Lower lobe of right lung (tissue), 2 donors: ENCODE results near the gene SAAL1. TPM values are rescaled to one million over a fixed set of nuclear protein-coding genes. Genes with fewer than 3 reads are reported as not detected.

ENCODE experiments used
- ATAC-seq, 2 donors: fragments of 200-7000 bp; cut with Tn5 transposase; one replicate each; pipeline ENCODE4 v1.9.1; 2020 to 2022; ENCODE audit warnings: mild to moderate bottlenecking in 2 of 2, moderate library complexity in 2 of 2
- DNase-seq: peaks from one replicate; pipeline ENCODE4 v3.0.0-alpha.2; 2020
- H3K27ac ChIP-seq: fragments of 200-600 bp; one replicate; pipeline ENCODE4 v1.8.0; 2022
- H3K27me3 ChIP-seq: fragments of 200-600 bp; one replicate; pipeline ENCODE4 v1.8.0; 2022; ENCODE audit warnings: low read depth
- H3K36me3 ChIP-seq: fragments of 200-600 bp; one replicate; pipeline ENCODE4 v1.8.0; 2022; ENCODE audit warnings: mild to moderate bottlenecking
- H3K4me1 ChIP-seq: fragments of 200-600 bp; one replicate; pipeline ENCODE4 v1.8.0; 2022
- H3K4me3 ChIP-seq: fragments of 200-600 bp; one replicate; pipeline ENCODE4 v1.8.0; 2022; ENCODE audit warnings: mild to moderate bottlenecking
- H3K9me3 ChIP-seq: fragments of 200-600 bp; one replicate; pipeline ENCODE4 v1.8.0; 2022
- CTCF ChIP-seq: fragments of 200-600 bp; IDR thresholded peaks from one replicate; pipeline ENCODE4 v1.8.0; 2022; ENCODE audit warnings: antibody characterized with exemption, mild to moderate bottlenecking
- intact Hi-C: fragments of 100-400 bp; cut with DNase I; formaldehyde crosslinking; loops from one replicate; pipeline ENCODE4 v1.11.0; 2022
- total RNA-seq: library from RNA; stranded (reverse); fragmentation: NEBNext Ultra II Directional; extraction: Animal tissue kit (Norgen Biotek cat#: 25700); gene quantifications from one replicate; pipeline ENCODE4 v1.2.1, GENCODE V29; 2021
- donor health status: DM: no; HTN: yes; CAD: no; lungs with severe emphysema.

Gene SAAL1
- total RNA-seq, 1 donor from 2014 or later: 9.5 TPM

GRCh38 chr11:18067372-18067771 is 38.5 kb downstream of the SAAL1 start:
- no peak for DNase-seq
- no peak for ATAC-seq
- intact Hi-C loops: no loop called here
- no peak for TF ChIP-seq CTCF
- H3K27ac ChIP-seq: no peak overlapping the region
- no peaks in the 10 kb centered on the region for H3K27me3 ChIP-seq
- no peaks in the 10 kb centered on the region for H3K36me3 ChIP-seq
- H3K9me3 ChIP-seq: no peaks in the 10 kb centered on the region
- H3K4me3 ChIP-seq: no peak overlapping the region
- no peaks in the 10 kb centered on the region for H3K4me1 ChIP-seq

- Histone ChIP-seq H3K4me3 (no peak overlapping the region), H3K9me3 (no peaks in the 10 kb centered on the region), H3K4me1 (no peaks in the 10 kb centered on the region), H3K27me3 (no peaks in the 10 kb centered on the region), H3K36me3 (no peaks in the 10 kb centered on the region), H3K27ac (no peak overlapping the region)
- DNase-seq: no peak
- intact Hi-C loops: no loop called here
- TF ChIP-seq CTCF: no peak
- no peak for ATAC-seq
Measured at GRCh38 chr11:18066626-18067025, 39.3 kb downstream of the SAAL1 start.

GRCh38 chr11:18065572-18065971 is 40.3 kb downstream of the SAAL1 start:
- Histone ChIP-seq H3K27me3 (no peaks in the 10 kb centered on the region), H3K36me3 (no peaks in the 10 kb centered on the region), H3K4me3 (no peak overlapping the region), H3K27ac (no peak overlapping the region), H3K4me1 (no peaks in the 10 kb centered on the region), H3K9me3 (no peaks in the 10 kb centered on the region)
- no peak for TF ChIP-seq CTCF
- DNase-seq (no peak), ATAC-seq (no peak)
- intact Hi-C loops: no loop called here

- TF ChIP-seq CTCF: no peak
- no peak for DNase-seq
- Histone ChIP-seq H3K4me3 (no peak overlapping the region), H3K9me3 (no peaks in the 10 kb centered on the region), H3K27me3 (no peaks in the 10 kb centered on the region), H3K4me1 (no peaks in the 10 kb centered on the region), H3K36me3 (no peaks in the 10 kb centered on the region), H3K27ac (no peak overlapping the region)
- intact Hi-C loops: no loop called here
- no peak for ATAC-seq
Measured at GRCh38 chr11:18064450-18065054, 41.3 kb downstream of the SAAL1 start.

- intact Hi-C loops: no loop called here
- H3K4me3 ChIP-seq: no peak overlapping the region
- DNase-seq (no peak), ATAC-seq (no peak)
- TF ChIP-seq CTCF: no peak
- no peaks in the 10 kb centered on the region for H3K9me3 ChIP-seq
- H3K27me3 ChIP-seq: no peaks in the 10 kb centered on the region
- H3K4me1 ChIP-seq: no peaks in the 10 kb centered on the region
- no peak overlapping the region for H3K27ac ChIP-seq
- no peaks in the 10 kb centered on the region for H3K36me3 ChIP-seq
Measured at GRCh38 chr11:18063862-18064434, 41.9 kb downstream of the SAAL1 start.
